ENCODE data around the gene CDC42BPB. TPM values are rescaled to one million over a fixed set of nuclear protein-coding genes. Genes with fewer than 3 reads are reported as not detected.
A peak's percentile ranks its signal among the peaks of the same experiment; 100 is the strongest.

Gene CDC42BPB
- total and polyA plus RNA-seq, 2 of the 13 experiments (the other 11 are each of a cell fraction or from before 2014, with no cell fraction given), result 19.7 to 32.3 TPM

GRCh38 chr14:102922490-102923200, 134.7 kb downstream of the CDC42BPB start, which contains the start of gene AMN (continued):
- TF ChIP-seq ZNF569 (CRISPR knock-in tag; IDR thresholded peaks at IDR 0.05; ENCODE audit: borderline replicate concordance) (no peak), PATZ1 (CRISPR knock-in tag; IDR thresholded peaks at IDR 0.05) (peak; percentile 97), ZNF430 (CRISPR knock-in tag; IDR thresholded peaks at IDR 0.05) (peak; percentile 85), GRHL1 (CRISPR knock-in tag; conservative IDR thresholded peaks at IDR 0.05) (no peak), ZNF280B (CRISPR knock-in tag; IDR thresholded peaks at IDR 0.05; ENCODE audit: borderline replicate concordance) (peak; percentile 50; the same call in 1 of the 2 replicates), MYNN (CRISPR knock-in tag; IDR thresholded peaks at IDR 0.05; ENCODE audit: low read depth) (no peak), ZNF205 (CRISPR knock-in tag; IDR thresholded peaks at IDR 0.05) (peak; percentile 72; the same call in 1 of the 2 replicates), ZNF44 (CRISPR knock-in tag; IDR thresholded peaks at IDR 0.05) (no peak), RFXANK (CRISPR knock-in tag; IDR thresholded peaks at IDR 0.05) (0 out of 2 replicates have a peak, but pooled peaks have one; percentile 56), ZNF646 (CRISPR knock-in tag; IDR thresholded peaks at IDR 0.05) (no peak), BORCS8-MEF2B (CRISPR knock-in tag; IDR thresholded peaks at IDR 0.05) (peak; percentile 77), ATRX (CRISPR knock-in tag; IDR thresholded peaks at IDR 0.05; ENCODE audit: borderline replicate concordance) (no peak), ZNF768 (CRISPR knock-in tag; IDR thresholded peaks at IDR 0.05) (peak; percentile 73), BRD4 (CRISPR knock-in tag; IDR thresholded peaks at IDR 0.05) (peak; percentile 82), ZNF841 (CRISPR knock-in tag; IDR thresholded peaks at IDR 0.05; ENCODE audit: borderline replicate concordance) (no peak), ZNF7 (CRISPR knock-in tag; IDR thresholded peaks at IDR 0.05) (no peak), PAX8 (CRISPR knock-in tag; IDR thresholded peaks at IDR 0.05; ENCODE audit: borderline replicate concordance) (no peak), ZNF501 (CRISPR knock-in tag; IDR thresholded peaks at IDR 0.05) (no peak)
